ENCODE measurements around the gene PTGER3. TPM values are rescaled to one million over a fixed set of nuclear protein-coding genes. Genes with fewer than 3 reads are reported as not detected.

PTGER3 gene
- polyA plus RNA-seq, 1 of the 3 experiments (the other 2 are of a cell fraction) = 1.9 TPM

DNA sequence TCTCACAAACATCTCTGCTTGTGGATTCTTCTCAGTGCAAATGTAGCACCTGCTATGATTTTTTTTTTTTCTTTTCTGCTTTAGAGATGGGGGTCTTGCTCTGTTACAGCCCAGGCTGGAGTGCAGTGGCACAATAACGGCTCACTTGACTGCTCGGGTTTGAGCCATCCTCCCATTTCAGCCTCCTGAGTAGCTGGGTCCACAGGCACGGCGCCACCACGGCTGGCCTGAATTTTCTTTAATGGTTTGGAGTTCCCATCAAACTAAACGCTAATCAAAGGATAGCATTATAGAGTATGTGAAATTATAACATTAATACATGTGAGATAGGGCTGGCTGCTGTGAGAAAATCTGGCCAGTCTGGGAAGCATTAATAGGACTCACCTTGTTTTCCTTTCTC, 7.2 kb upstream of the PTGER3 start:
- Histone ChIP-seq H2AFZ (ENCODE audit: low read depth) (no peak overlapping the region), H3K4me1 (ENCODE audit: control insufficient read depth in 1 of 2, insufficient read depth in 2 of 2, low read depth in 1 of 2, low read length in 1 of 2) (peaks cover 0 to under 1% of the 10 kb centered on the region in 2 experiments; a peak in 1 of 4 replicates), H3K27ac (ENCODE audit: low read depth in 2 of 2, low read length in 1 of 2) (no peak overlapping the region), H3K4me2 (no peak overlapping the region), H3K9me2 (no peaks in the 10 kb centered on the region), H3K36me3 (replicated peaks in 1 of 2; ENCODE audit: control insufficient read depth in 1 of 2, insufficient read depth in 2 of 2, low read length in 1 of 2) (peaks cover 20 to 31% of the 10 kb centered on the region in 2 experiments), H3K4me3 (ENCODE audit: low read depth in 2 of 2, low read length in 1 of 2) (no peak overlapping the region), H4K20me1 (ENCODE audit: insufficient read depth) (no peaks in the 10 kb centered on the region), H3F3A (replicated peaks; ENCODE audit: insufficient read depth) (peaks cover 32% of the 10 kb centered on the region), H3K79me2 (ENCODE audit: insufficient read depth) (no peaks in the 10 kb centered on the region), H3K9ac (no peak overlapping the region), H3K9me3 (no peaks in the 10 kb centered on the region), H3K27me3 (ENCODE audit: insufficient read depth) (no peaks in the 10 kb centered on the region)
- ChIA-PET CTCF (interaction anchor here (1.0 kb wide), 1 partner anchor 370 kb away, joined by 4 read pairs; no protein-coding TSS in a partner anchor), POLR2A (no interaction called here)
- 87% methylated on average over 6 of the region's 6 CpGs for WGBS (ENCODE audit: low lambda C conversion rate)
- TF ChIP-seq REST (IDR thresholded peaks at IDR 0.05; ENCODE audit: low read depth, low read length) = no peak
- TF ChIP-seq GABPA (IDR thresholded peaks at IDR 0.05; ENCODE audit: low read depth) = no peak
- no peak for TF ChIP-seq YY1 (IDR thresholded peaks at IDR 0.05; ENCODE audit: low read depth)
- no peak for TF ChIP-seq ELF1 (IDR thresholded peaks at IDR 0.05)
- TF ChIP-seq IRF3 (IDR thresholded peaks at IDR 0.05; ENCODE audit: low read depth, low read length) = no peak
- TF ChIP-seq TCF12 (IDR thresholded peaks at IDR 0.05) = no peak
- no peak for DNase-seq

DNA sequence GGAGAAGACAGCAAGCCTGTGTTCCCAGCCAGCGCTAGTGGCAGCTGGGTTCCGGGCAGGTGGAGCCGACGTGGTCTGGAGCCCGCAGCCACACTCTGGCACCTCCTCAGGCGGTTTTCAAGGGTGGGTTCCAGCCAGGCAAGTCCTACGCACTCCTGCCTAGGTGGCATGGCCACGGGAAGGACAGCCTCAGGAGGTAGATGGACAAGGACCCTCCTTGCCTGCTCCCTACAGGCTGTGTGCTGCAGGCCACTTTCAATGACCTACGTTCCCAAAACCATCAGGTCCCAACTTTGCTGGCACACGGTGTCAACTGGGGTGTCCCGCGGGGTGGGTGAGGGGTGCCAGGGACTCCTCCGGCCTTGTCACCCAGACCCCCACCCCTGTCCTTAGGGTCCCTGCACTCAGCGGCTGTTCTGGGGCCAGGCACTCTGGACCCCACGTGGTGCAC, 6.7 kb upstream of the PTGER3 start:
- H3K4me2 ChIP-seq = no peak overlapping the region
- no peak overlapping the region for H2AFZ ChIP-seq (ENCODE audit: low read depth)
- no peaks in the 10 kb centered on the region for H3K9me3 ChIP-seq
- H3K4me1 ChIP-seq (ENCODE audit: control insufficient read depth in 1 of 2, insufficient read depth in 2 of 2, low read depth in 1 of 2, low read length in 1 of 2) = peaks cover 0 to 3% of the 10 kb centered on the region in 2 experiments; a peak in 1 of 4 replicates
- DNase-seq = no peak
- ChIA-PET CTCF (interaction anchor here (1.0 kb wide), 1 partner anchor 369 kb away, joined by 4 read pairs; no protein-coding TSS in a partner anchor), POLR2A (no interaction called here)
- peak; percentile 43; the same call in 1 of the 2 replicates for TF ChIP-seq POLR2AphosphoS5 (IDR thresholded peaks at IDR 0.05; ENCODE audit: low read depth, low read length)
- no peak for TF ChIP-seq RFX5 (IDR thresholded peaks at IDR 0.05; ENCODE audit: low read length)
- no peak overlapping the region for H3K27ac ChIP-seq (ENCODE audit: low read depth in 2 of 2, low read length in 1 of 2)
- H3K9me2 ChIP-seq = no peaks in the 10 kb centered on the region
- H4K20me1 ChIP-seq (ENCODE audit: insufficient read depth) = no peaks in the 10 kb centered on the region
- no peaks in the 10 kb centered on the region for H3K27me3 ChIP-seq (ENCODE audit: insufficient read depth)
- 89% methylated on average over 5 of the region's 15 CpGs for WGBS (ENCODE audit: low lambda C conversion rate)
- no peak overlapping the region for H3K4me3 ChIP-seq (ENCODE audit: low read depth in 2 of 2, low read length in 1 of 2)
- no peak overlapping the region for H3K9ac ChIP-seq
- H3F3A ChIP-seq (replicated peaks; ENCODE audit: insufficient read depth) = peaks cover 36% of the 10 kb centered on the region
- H3K36me3 ChIP-seq (replicated peaks in 1 of 2; ENCODE audit: control insufficient read depth in 1 of 2, insufficient read depth in 2 of 2, low read length in 1 of 2) = peaks cover 18 to 28% of the 10 kb centered on the region in 2 experiments
- H3K79me2 ChIP-seq (ENCODE audit: insufficient read depth) = no peaks in the 10 kb centered on the region

Data from SK-N-SH (cell line).